HEK293 (cell line): ENCODE results near the gene PTPN3.

Experiments
- CTCF ChIA-PET: fragments of 350-600 bp; formaldehyde crosslinking; extraction: SDS; loops from one replicate; lab custom pipeline; 2021; ENCODE audit warnings: antibody characterized with exemption; lab: Yijun Ruan, JAX
- POLR2A ChIA-PET: fragments of 300-600 bp; formaldehyde crosslinking; extraction: SDS; loops from one replicate; lab custom pipeline; 2020; ENCODE audit warnings: antibody characterized with exemption, inconsistent platforms; lab: Yijun Ruan, JAX
- H3K27ac ChIP-seq: fragments of 200-500 bp; sonication (Bioruptor generic); 2 replicates; pipeline ENCODE4 v1.5.1; 2014; ENCODE audit warnings: low read depth, low read length, control low read depth, inconsistent platforms; ENCODE audit errors: extremely low read depth
- H3K36me3 ChIP-seq, 2 experiments: fragments of 200-500 bp in 1 of 2; sonication (Bioruptor generic) in 1 of 2; 1 replicate in 1 of 2; 2 replicates in 1 of 2; pipeline ENCODE4 v1.5.1; 2014 to 2017; ENCODE audit warnings: inconsistent platforms in 2 of 2, low read length in 2 of 2; ENCODE audit not compliant: control insufficient read depth in 2 of 2, insufficient read depth in 1 of 2
- H3K4me1 ChIP-seq: fragments of 200-500 bp; sonication (Bioruptor generic); 2 replicates; pipeline ENCODE4 v1.5.1; 2014; ENCODE audit warnings: mild to moderate bottlenecking, low read length, inconsistent platforms; ENCODE audit not compliant: control insufficient read depth, insufficient read depth
- H3K4me3 ChIP-seq: 2 replicates; pipeline ENCODE4 v1.5.1; 2011; ENCODE audit warnings: low read depth, mild to moderate bottlenecking, control low read depth, low read length, moderate library complexity
- H3K9me3 ChIP-seq: fragments of 200-500 bp; sonication (Bioruptor generic); 2 replicates; pipeline ENCODE4 v1.5.1; 2014; ENCODE audit warnings: low read depth, low read length, inconsistent platforms; ENCODE audit not compliant: control insufficient read depth, insufficient read depth
- MYNN ChIP-seq: fragments of 450-650 bp; formaldehyde crosslinking; IDR thresholded peaks from 2 replicates; pipeline ENCODE4 v1.5.1; 2016; ENCODE audit warnings: missing biosample characterization, missing genetic modification characterization, borderline replicate concordance
- PRDM10 ChIP-seq: fragments of 450-650 bp; formaldehyde crosslinking; IDR thresholded peaks from 2 replicates; pipeline ENCODE4 v1.5.1; 2016; ENCODE audit warnings: missing biosample characterization, missing genetic modification characterization
- PRDM6 ChIP-seq: fragments of 450-650 bp; formaldehyde crosslinking; IDR thresholded peaks from 2 replicates; pipeline ENCODE4 v1.5.1; 2017; ENCODE audit warnings: missing biosample characterization, missing genetic modification characterization
- YY2 ChIP-seq: fragments of 450-650 bp; formaldehyde crosslinking; IDR thresholded peaks from 2 replicates; pipeline ENCODE4 v1.5.1; 2016; ENCODE audit warnings: missing biosample characterization, missing genetic modification characterization
- ZBTB10 ChIP-seq: fragments of 450-650 bp; formaldehyde crosslinking; IDR thresholded peaks from 2 replicates; pipeline ENCODE4 v1.5.1; 2016; ENCODE audit warnings: missing biosample characterization, missing genetic modification characterization
- ZBTB26 ChIP-seq: fragments of 450-650 bp; formaldehyde crosslinking; optimal IDR thresholded peaks from 2 replicates; pipeline ENCODE3; 2016; ENCODE audit warnings: missing biosample characterization, mild to moderate bottlenecking, missing genetic modification characterization
- ZFP69B ChIP-seq: fragments of 450-650 bp; formaldehyde crosslinking; IDR thresholded peaks from 2 replicates; pipeline ENCODE4 v1.5.1; 2016; ENCODE audit warnings: missing biosample characterization, missing genetic modification characterization
- ZNF16 ChIP-seq: fragments of 450-650 bp; formaldehyde crosslinking; IDR thresholded peaks from 2 replicates; pipeline ENCODE4 v1.5.1; 2016; ENCODE audit warnings: low read depth, missing biosample characterization, missing genetic modification characterization
- ZNF175 ChIP-seq: fragments of 450-650 bp; formaldehyde crosslinking; IDR thresholded peaks from 2 replicates; pipeline ENCODE4 v1.5.1; 2016; ENCODE audit warnings: missing biosample characterization, missing genetic modification characterization
- ZNF24 ChIP-seq: fragments of 450-650 bp; formaldehyde crosslinking; IDR thresholded peaks from 2 replicates; pipeline ENCODE4 v1.5.1; 2016; ENCODE audit warnings: missing biosample characterization, missing genetic modification characterization
- ZNF391 ChIP-seq: fragments of 450-650 bp; formaldehyde crosslinking; IDR thresholded peaks from 2 replicates; pipeline ENCODE4 v1.5.1; 2016; ENCODE audit warnings: low read depth, missing biosample characterization, missing genetic modification characterization, borderline replicate concordance
- ZNF423 ChIP-seq: fragments of 450-650 bp; formaldehyde crosslinking; IDR thresholded peaks from 2 replicates; pipeline ENCODE4 v1.5.1; 2016; ENCODE audit warnings: missing biosample characterization, missing genetic modification characterization
- ZNF529 ChIP-seq: fragments of 450-650 bp; formaldehyde crosslinking; IDR thresholded peaks from 2 replicates; pipeline ENCODE4 v1.5.1; 2017; ENCODE audit warnings: missing genetic modification characterization, missing biosample characterization; ENCODE audit not compliant: insufficient replicate concordance
- ZNF843 ChIP-seq: fragments of 450-650 bp; formaldehyde crosslinking; IDR thresholded peaks from 2 replicates; pipeline ENCODE4 v1.5.1; 2016; ENCODE audit warnings: missing biosample characterization, missing genetic modification characterization
- ZXDB ChIP-seq: fragments of 450-650 bp; formaldehyde crosslinking; IDR thresholded peaks from 2 replicates; pipeline ENCODE4 v1.5.1; 2016; ENCODE audit warnings: missing biosample characterization, missing genetic modification characterization

Gene PTPN3

GRCh38 chr9:109452761-109453160 is 45.3 kb downstream of the PTPN3 start:
- ChIA-PET CTCF (interaction anchor here (0.6 to 3.9 kb wide), 5 partner anchors 12 to 122 kb away, joined by 3 to 19 read pairs (median 12); no protein-coding TSS in a partner anchor), POLR2A (no interaction called here)
- no peaks in the 10 kb centered on the region for H3K9me3 ChIP-seq
- no peak overlapping the region for H3K4me3 ChIP-seq
- H3K36me3 ChIP-seq = peaks cover 0 to 20% of the 10 kb centered on the region in 2 experiments; a peak in 1 of 3 replicates
- TF ChIP-seq ZNF529 (tag by site-specific recombination) (no peak), MYNN (tag by site-specific recombination) (no peak), ZNF423 (tag by site-specific recombination) (no peak), ZNF175 (tag by site-specific recombination) (no peak), ZNF24 (tag by site-specific recombination) (no peak), ZBTB10 (tag by site-specific recombination) (no peak), ZNF16 (no peak), ZFP69B (tag by site-specific recombination) (no peak), ZBTB26 (no peak), PRDM10 (tag by site-specific recombination) (no peak), YY2 (tag by site-specific recombination) (no peak), ZNF843 (tag by site-specific recombination) (no peak), PRDM6 (no peak), ZNF391 (tag by site-specific recombination) (no peak), ZXDB (tag by site-specific recombination) (no peak)
- no peak overlapping the region for H3K27ac ChIP-seq
- 0 out of 2 replicates have a peak, but pooled peaks cover 3% of the 10 kb centered on the region for H3K4me1 ChIP-seq
